Measurements from ENCODE around the gene VENTX. TPM values are rescaled to one million over a fixed set of nuclear protein-coding genes. Genes with fewer than 3 reads are reported as not detected.

VENTX gene
- total RNA-seq, 1 experiment from 2014 or later, result not detected

- Histone ChIP-seq H3K27me3 (ENCODE audit: insufficient read depth, low read length) (no peaks in the 10 kb centered on the region), H3K4me3 (replicated peaks in 1 of 2; ENCODE audit: low read depth in 1 of 2, low read length in 2 of 2) (no peak overlapping the region), H3K9me3 (ENCODE audit: control insufficient read depth in 1 of 2, insufficient read depth in 1 of 2, low read depth in 1 of 2, low read length in 2 of 2) (no peaks in the 10 kb centered on the region), H3K9me2 (ENCODE audit: insufficient read depth) (no peaks in the 10 kb centered on the region), H3K9ac (ENCODE audit: low read length) (no peak overlapping the region), H3K79me2 (ENCODE audit: insufficient read depth, low read length) (no peaks in the 10 kb centered on the region), H3K36me3 (ENCODE audit: control insufficient read depth in 1 of 2, insufficient read depth in 2 of 2, low read length in 2 of 2) (no peaks in the 10 kb centered on the region), H3K4me1 (ENCODE audit: control insufficient read depth in 1 of 2, insufficient read depth in 2 of 2, low read length in 2 of 2) (no peaks in the 10 kb centered on the region), H3K4me2 (ENCODE audit: low read length) (no peak overlapping the region), H3K27ac (ENCODE audit: low read depth, low read length) (no peak overlapping the region), H2AFZ (ENCODE audit: low read depth, low read length, poor library complexity, severe bottlenecking) (no peak overlapping the region), H4K20me1 (ENCODE audit: insufficient read depth) (no peaks in the 10 kb centered on the region)
- CTCF ChIA-PET, result no interaction called here
- intact Hi-C loops (cut with micrococcal nuclease), result no loop called here
- no TSS peak for BruUV-seq (replicated peaks)
- POLR2A ChIA-PET, result no interaction called here
- TF ChIP-seq POLR2A (IDR thresholded peaks at IDR 0.05; ENCODE audit: borderline replicate concordance, extremely low read depth, insufficient read depth, insufficient read length), result no peak
- no peak for TF ChIP-seq RAD21 (IDR thresholded peaks at IDR 0.05; ENCODE audit: low read depth)
- TF ChIP-seq TCF7L2 (IDR thresholded peaks at IDR 0.05; ENCODE audit: borderline replicate concordance, extremely low read depth, insufficient read depth, insufficient read length), result no peak
- TF ChIP-seq CBX3 (IDR thresholded peaks at IDR 0.05; ENCODE audit: low read depth), result no peak
- TF ChIP-seq YY1 (IDR thresholded peaks at IDR 0.05; ENCODE audit: extremely low read depth, insufficient replicate concordance, low read depth, low read length), result no peak
- TF ChIP-seq, protein P1, sequence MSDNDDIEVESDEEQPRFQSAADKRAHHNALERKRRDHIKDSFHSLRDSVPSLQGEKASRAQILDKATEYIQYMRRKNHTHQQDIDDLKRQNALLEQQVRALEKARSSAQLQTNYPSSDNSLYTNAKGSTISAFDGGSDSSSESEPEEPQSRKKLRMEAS (IDR thresholded peaks at IDR 0.05), result no peak
- TF ChIP-seq JUND (IDR thresholded peaks at IDR 0.05), result no peak
- no peak for TF ChIP-seq REST (IDR thresholded peaks at IDR 0.05; ENCODE audit: low read depth)
- TF ChIP-seq SP1 (IDR thresholded peaks at IDR 0.05; ENCODE audit: low read depth), result no peak
- no peak for TF ChIP-seq ZNF274 (IDR thresholded peaks at IDR 0.05; ENCODE audit: low read depth, low read length)
- TF ChIP-seq SIN3A (IDR thresholded peaks at IDR 0.05; ENCODE audit: low read depth), result no peak
- TF ChIP-seq EZH2phosphoT487 (IDR thresholded peaks at IDR 0.05; ENCODE audit: borderline replicate concordance), result no peak
- no peak for TF ChIP-seq CEBPB (IDR thresholded peaks at IDR 0.05; ENCODE audit: low read depth)
- no peak for TF ChIP-seq SRF (IDR thresholded peaks at IDR 0.05; ENCODE audit: low read depth)
- no peak for ATAC-seq
- DNase-seq (ENCODE audit: low read depth, low spot score), result no peak
- RAD21 ChIA-PET (ENCODE audit: low non-redundant PET in 1 of 2, low total read pairs in 2 of 2, uncharacterized antibody in 2 of 2, unreplicated experiment in 2 of 2), result no interaction called here
Measured at GRCh38 chr10:133235265-133235855, 2.3 kb upstream of the VENTX start.

Data from HCT116 (cell line).